SK-N-SH treated with all-trans-retinoic acid at 6 μM for 48 hours (cell line): ENCODE measurements around the gene RNF213.

Source experiments
- RARB ChIP-seq: fragments of 250-450 bp; sonication (Bioruptor Pico); IDR thresholded peaks from 2 replicates; pipeline ENCODE4 v1.8.0; 2021; ENCODE audit warnings: mild to moderate bottlenecking, moderate library complexity
- ZFP3 ChIP-seq: fragments of 250-450 bp; sonication (Bioruptor Pico); IDR thresholded peaks from 2 replicates; pipeline ENCODE4 v1.5.0; 2020; ENCODE audit warnings: mild to moderate bottlenecking, moderate library complexity
- ZNF565 ChIP-seq: fragments of 450-650 bp; formaldehyde crosslinking; conservative IDR thresholded peaks from 2 replicates; pipeline ENCODE4 v1.5.0; 2020; ENCODE audit warnings: low read depth, mild to moderate bottlenecking, moderate library complexity
- TF ChIP-seq, protein P1 (sequence below): fragments of 250-450 bp; sonication (Bioruptor Pico); IDR thresholded peaks from 2 replicates; pipeline ENCODE4 v1.8.0; 2021; ENCODE audit warnings: low read depth, mild to moderate bottlenecking, moderate library complexity, borderline replicate concordance

DNA sequence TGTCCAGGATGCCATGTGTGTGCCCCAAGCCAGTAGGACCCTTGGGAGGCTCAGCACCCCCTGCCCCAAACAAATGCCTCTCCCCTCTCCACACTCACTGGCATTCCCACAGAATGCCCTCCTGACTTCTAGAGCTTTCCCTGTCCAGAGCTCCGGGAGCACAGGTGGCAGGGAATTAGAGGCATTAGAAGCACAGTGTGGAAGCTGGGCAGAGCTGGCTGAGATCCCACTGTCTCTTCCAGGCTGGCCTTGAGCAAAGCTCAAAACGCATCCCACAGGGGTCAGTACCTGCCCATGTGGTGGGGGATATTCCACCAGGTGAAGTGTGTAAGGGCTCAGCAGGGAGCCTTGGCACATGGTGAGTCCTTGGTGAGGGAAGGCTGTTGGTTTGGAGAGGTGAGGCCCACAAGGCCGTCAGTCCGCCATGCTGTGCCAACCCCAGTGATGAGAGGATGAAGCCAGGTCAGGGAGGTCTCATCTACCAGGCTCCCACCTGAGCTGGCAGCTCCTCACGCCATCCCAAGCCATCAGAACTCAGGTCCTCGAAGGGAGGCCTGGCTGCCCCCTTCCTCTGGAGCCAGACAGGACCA lies 172.4 kb downstream of the RNF213 start:
- TF ChIP-seq, protein P1, sequence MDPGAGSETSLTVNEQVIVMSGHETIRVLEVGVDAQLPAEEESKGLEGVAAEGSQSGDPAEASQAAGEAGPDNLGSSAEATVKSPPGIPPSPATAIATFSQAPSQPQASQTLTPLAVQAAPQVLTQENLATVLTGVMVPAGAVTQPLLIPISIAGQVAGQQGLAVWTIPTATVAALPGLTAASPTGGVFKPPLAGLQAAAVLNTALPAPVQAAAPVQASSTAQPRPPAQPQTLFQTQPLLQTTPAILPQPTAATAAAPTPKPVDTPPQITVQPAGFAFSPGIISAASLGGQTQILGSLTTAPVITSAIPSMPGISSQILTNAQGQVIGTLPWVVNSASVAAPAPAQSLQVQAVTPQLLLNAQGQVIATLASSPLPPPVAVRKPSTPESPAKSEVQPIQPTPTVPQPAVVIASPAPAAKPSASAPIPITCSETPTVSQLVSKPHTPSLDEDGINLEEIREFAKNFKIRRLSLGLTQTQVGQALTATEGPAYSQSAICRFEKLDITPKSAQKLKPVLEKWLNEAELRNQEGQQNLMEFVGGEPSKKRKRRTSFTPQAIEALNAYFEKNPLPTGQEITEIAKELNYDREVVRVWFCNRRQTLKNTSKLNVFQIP (CRISPR knock-in tag), result no peak
- TF ChIP-seq RARB (no peak), ZFP3 (CRISPR knock-in tag) (no peak), ZNF565 (CRISPR knock-in tag) (no peak)
